Keratinocyte (primary cell): ENCODE measurements around the gene FTO. TPM values are rescaled to one million over a fixed set of nuclear protein-coding genes. Genes with fewer than 3 reads are reported as not detected.

ENCODE experiments used
- DNase-seq: peaks from one replicate; pipeline ENCODE4 v3.0.0-alpha.2; 2011; ENCODE audit warnings: low read depth, missing footprints, low spot score
- FAIRE-seq: peaks from 2 replicates; lab custom pipeline; 2011; peaks lifted over from hg19 to GRCh38; lab: Jason Lieb, UNC
- H2AFZ ChIP-seq: 2 replicates; pipeline ENCODE4 v1.6.0; 2012; ENCODE audit warnings: low read length, control low read depth, inconsistent platforms; ENCODE audit not compliant: control insufficient read depth
- H3K27ac ChIP-seq: 2 replicates; pipeline ENCODE4 v1.5.1; 2011; ENCODE audit warnings: low read length; ENCODE audit not compliant: control insufficient read depth, insufficient read depth
- H3K27me3 ChIP-seq: 3 replicates; pipeline ENCODE4 v1.6.0; 2011; ENCODE audit warnings: low read length; ENCODE audit not compliant: control insufficient read depth, insufficient read depth; ENCODE audit errors: extremely low read depth
- H3K36me3 ChIP-seq, 2 experiments: 2 replicates in 1 of 2; 3 replicates in 1 of 2; pipeline ENCODE4 v1.5.1; 2011; ENCODE audit warnings: low read length in 2 of 2, mild to moderate bottlenecking in 1 of 2; ENCODE audit not compliant: control insufficient read depth in 2 of 2, insufficient read depth in 2 of 2; ENCODE audit errors: extremely low read depth in 1 of 2
- H3K4me1 ChIP-seq: 3 replicates; pipeline ENCODE4 v1.5.1; 2011; ENCODE audit warnings: low read length; ENCODE audit not compliant: control insufficient read depth, insufficient read depth; ENCODE audit errors: extremely low read depth
- H3K4me2 ChIP-seq: 3 replicates; pipeline ENCODE4 v1.6.0; 2011; ENCODE audit warnings: low read depth, low read length; ENCODE audit not compliant: control insufficient read depth, insufficient read depth; ENCODE audit errors: extremely low read depth
- H3K4me3 ChIP-seq, 3 experiments: fragments of 200-600 bp in 1 of 3; sonication (generic) in 1 of 3; 2 replicates in 2 of 3; 3 replicates in 1 of 3; pipeline ENCODE4 v1.5.1; 2011 to 2016; ENCODE audit warnings: low read length in 3 of 3, mild to moderate bottlenecking in 3 of 3, control low read depth in 2 of 3, inconsistent platforms in 1 of 3, low read depth in 1 of 3, mixed read lengths in 1 of 3, mixed run types in 1 of 3, moderate library complexity in 1 of 3; ENCODE audit not compliant: control insufficient read depth in 2 of 3, insufficient read depth in 2 of 3; ENCODE audit errors: extremely low read depth in 1 of 3
- H3K79me2 ChIP-seq: 2 replicates; pipeline ENCODE4 v1.6.0; 2012; ENCODE audit warnings: low read length; ENCODE audit not compliant: control insufficient read depth, insufficient read depth
- H3K9ac ChIP-seq: 3 replicates; pipeline ENCODE4 v1.6.0; 2011; ENCODE audit warnings: low read length; ENCODE audit not compliant: control insufficient read depth, insufficient read depth; ENCODE audit errors: extremely low read depth
- H3K9me1 ChIP-seq: 3 replicates; pipeline ENCODE4 v1.6.0; 2011; ENCODE audit warnings: low read length; ENCODE audit not compliant: control insufficient read depth, insufficient read depth; ENCODE audit errors: extremely low read depth
- H3K9me3 ChIP-seq: 2 replicates; pipeline ENCODE4 v1.5.1; 2012; ENCODE audit warnings: low read depth, low read length; ENCODE audit not compliant: control insufficient read depth
- H4K20me1 ChIP-seq: 3 replicates; pipeline ENCODE4 v1.6.0; 2011; ENCODE audit warnings: low read length; ENCODE audit not compliant: control insufficient read depth, insufficient read depth; ENCODE audit errors: extremely low read depth
- EZH2 ChIP-seq: IDR thresholded peaks from one replicate; pipeline ENCODE4 v1.6.1; 2012; ENCODE audit warnings: inconsistent platforms, mild to moderate bottlenecking, low read length, moderate library complexity
- dilution Hi-C: fragments of 300-500 bp; cut with MboI; formaldehyde crosslinking; loops from one replicate; pipeline ENCODE4 v1.7.0; 2020; ENCODE audit warnings: low sequenced_read_pairs; ENCODE audit not compliant: extremely low pct_ligation_motif_present
- polyA plus RNA-seq, 5 experiments: library from polyadenylated mRNA; depleted of rRNA in 3 of 5; stranded (reverse) in 3 of 5; stranded (forward) in 1 of 5; unstranded in 1 of 5; fragments of >200 nt; gene quantifications; 1 replicate in 1 of 5; 2 replicates in 3 of 5; 3 replicates in 1 of 5; pipeline versions ENCODE4 v1.2.1 to v1.2.3, GENCODE V29; 2011 to 2012; ENCODE audit warnings: missing spikeins in 2 of 5, low read depth in 1 of 5, low replicate concordance in 1 of 5
- TF ChIP-seq, protein P1 (sequence below), 3 experiments: IDR thresholded peaks in 1 of 3; conservative IDR thresholded peaks in 1 of 3; optimal IDR thresholded peaks in 1 of 3; 2 replicates in 2 of 3; 3 replicates in 1 of 3; pipeline versions ENCODE3 to v1.5.1; 2011; ENCODE audit warnings: low read length in 3 of 3, mild to moderate bottlenecking in 3 of 3, moderate library complexity in 2 of 3, control low read depth in 1 of 3, inconsistent platforms in 1 of 3; ENCODE audit not compliant: insufficient read depth in 2 of 3; ENCODE audit errors: extremely low read depth in 1 of 3

FTO gene
- polyA plus RNA-seq, 1 donor (not counting 4 experiments of a cell fraction or from before 2014, with no cell fraction given): 56.4 TPM

DNA sequence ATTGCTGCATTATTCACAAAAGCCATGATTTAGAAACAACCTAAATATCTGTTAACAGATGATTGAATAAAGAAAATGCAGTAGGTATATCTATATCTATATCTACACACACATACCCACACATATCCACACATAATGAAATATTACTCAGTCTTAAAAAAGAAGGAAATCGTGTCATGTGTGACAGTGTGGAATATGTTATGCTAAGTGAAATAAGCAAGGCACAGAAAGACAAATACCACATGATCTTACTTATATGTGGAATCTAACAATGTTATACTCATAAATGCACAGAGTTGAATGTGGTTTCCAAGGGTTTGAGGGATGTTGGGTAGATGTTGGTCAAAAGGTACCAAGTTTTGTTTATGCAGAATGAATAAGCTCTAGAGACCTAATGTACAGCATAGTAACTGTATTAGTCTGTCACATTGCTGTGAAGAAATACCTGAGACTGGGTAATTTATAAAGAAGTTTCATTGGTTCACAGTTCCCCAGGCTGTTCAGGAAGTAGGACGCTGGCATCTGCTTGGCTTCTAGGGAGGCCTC, 156.1 kb downstream of the FTO start:
- Histone ChIP-seq H4K20me1 (no peaks in the 10 kb centered on the region), H3K4me1 (peaks cover 11% of the 10 kb centered on the region), H3K27me3 (no peaks in the 10 kb centered on the region), H3K36me3 (no peaks in the 10 kb centered on the region), H2AFZ (no peak overlapping the region), H3K27ac (no peak overlapping the region), H3K9me1 (no peaks in the 10 kb centered on the region), H3K79me2 (no peaks in the 10 kb centered on the region), H3K4me2 (no peak overlapping the region), H3K4me3 (no peak overlapping the region), H3K9ac (no peak overlapping the region), H3K9me3 (no peaks in the 10 kb centered on the region)
- no peak for DNase-seq
- dilution Hi-C loops: no loop called here
- no peak for TF ChIP-seq EZH2
- TF ChIP-seq, protein P1, sequence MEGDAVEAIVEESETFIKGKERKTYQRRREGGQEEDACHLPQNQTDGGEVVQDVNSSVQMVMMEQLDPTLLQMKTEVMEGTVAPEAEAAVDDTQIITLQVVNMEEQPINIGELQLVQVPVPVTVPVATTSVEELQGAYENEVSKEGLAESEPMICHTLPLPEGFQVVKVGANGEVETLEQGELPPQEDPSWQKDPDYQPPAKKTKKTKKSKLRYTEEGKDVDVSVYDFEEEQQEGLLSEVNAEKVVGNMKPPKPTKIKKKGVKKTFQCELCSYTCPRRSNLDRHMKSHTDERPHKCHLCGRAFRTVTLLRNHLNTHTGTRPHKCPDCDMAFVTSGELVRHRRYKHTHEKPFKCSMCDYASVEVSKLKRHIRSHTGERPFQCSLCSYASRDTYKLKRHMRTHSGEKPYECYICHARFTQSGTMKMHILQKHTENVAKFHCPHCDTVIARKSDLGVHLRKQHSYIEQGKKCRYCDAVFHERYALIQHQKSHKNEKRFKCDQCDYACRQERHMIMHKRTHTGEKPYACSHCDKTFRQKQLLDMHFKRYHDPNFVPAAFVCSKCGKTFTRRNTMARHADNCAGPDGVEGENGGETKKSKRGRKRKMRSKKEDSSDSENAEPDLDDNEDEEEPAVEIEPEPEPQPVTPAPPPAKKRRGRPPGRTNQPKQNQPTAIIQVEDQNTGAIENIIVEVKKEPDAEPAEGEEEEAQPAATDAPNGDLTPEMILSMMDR (optimal IDR thresholded peaks at IDR 0.05 in 1 of 3, IDR thresholded peaks at IDR 0.05 in 1 of 3, conservative IDR thresholded peaks at IDR 0.05 in 1 of 3; ENCODE audit: extremely low read depth in 1 of 3, insufficient read depth in 2 of 3, low read length in 3 of 3): no peak
- no peak for FAIRE-seq

DNA sequence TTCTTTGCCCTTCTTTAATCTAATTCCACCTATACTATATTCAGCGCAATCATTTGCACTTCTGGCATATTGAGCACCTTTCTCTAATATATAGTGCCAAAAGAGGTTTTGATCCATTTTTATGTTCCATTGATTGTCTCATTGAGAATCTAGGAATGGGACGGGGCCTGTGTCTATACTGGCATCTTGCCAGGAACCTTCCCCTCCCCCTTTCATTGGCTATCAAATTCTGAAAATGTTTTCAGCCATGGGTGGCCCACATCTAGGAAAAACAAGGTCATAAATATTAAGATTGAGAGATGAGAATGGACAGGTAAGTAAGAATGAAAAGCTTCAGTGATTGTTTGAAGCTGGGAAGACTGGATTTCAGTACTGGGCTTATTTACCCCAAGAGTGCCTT, 159.9 kb downstream of the FTO start:
- DNase-seq: no peak
- Histone ChIP-seq H3K9ac (no peak overlapping the region), H3K9me1 (no peaks in the 10 kb centered on the region), H3K27me3 (no peaks in the 10 kb centered on the region), H3K4me1 (peaks cover 22% of the 10 kb centered on the region), H2AFZ (no peak overlapping the region), H3K9me3 (no peaks in the 10 kb centered on the region), H3K79me2 (peaks cover 2% of the 10 kb centered on the region), H3K4me3 (no peak overlapping the region), H3K36me3 (no peaks in the 10 kb centered on the region), H3K4me2 (no peak overlapping the region), H3K27ac (peak overlapping the region; percentile 82), H4K20me1 (no peaks in the 10 kb centered on the region)
- no peak for TF ChIP-seq EZH2
- TF ChIP-seq, protein P1 (optimal IDR thresholded peaks at IDR 0.05 in 1 of 3, IDR thresholded peaks at IDR 0.05 in 1 of 3, conservative IDR thresholded peaks at IDR 0.05 in 1 of 3; ENCODE audit: extremely low read depth in 1 of 3, insufficient read depth in 2 of 3, low read length in 3 of 3): no peak
- FAIRE-seq: no peak
- dilution Hi-C loops: no loop called here
